K562 (cell line): ENCODE data around the gene PIK3C2B. TPM values are rescaled to one million over a fixed set of nuclear protein-coding genes. Genes with fewer than 3 reads are reported as not detected.
A peak's percentile ranks its signal among the peaks of the same experiment; 100 is the strongest.

ENCODE experiments used
- CCNT2 ChIP-seq: IDR thresholded peaks from 2 replicates; pipeline ENCODE4 v1.6.1; 2011; ENCODE audit warnings: borderline replicate concordance, low read depth, mild to moderate bottlenecking, moderate library complexity, mixed read lengths, low read length; ENCODE audit not compliant: insufficient read length; ENCODE audit errors: extremely low read depth
- CTCF ChIP-seq, 3 experiments: IDR thresholded peaks in 2 of 3; conservative IDR thresholded peaks in 1 of 3; 2 replicates each; pipeline ENCODE4 v1.5.1; 2011 to 2012; ENCODE audit warnings: low read length in 3 of 3, mild to moderate bottlenecking in 3 of 3, control low read depth in 2 of 3, improper control_type of control experiment in 1 of 3, inconsistent platforms in 1 of 3, low read depth in 1 of 3, mixed read lengths in 1 of 3, moderate library complexity in 1 of 3; ENCODE audit not compliant: insufficient read depth in 2 of 3
- ELF4 ChIP-seq: fragments of 450-650 bp; formaldehyde crosslinking; IDR thresholded peaks from 2 replicates; pipeline ENCODE4 v1.4.0; 2022; ENCODE audit warnings: missing genetic modification characterization
- ELK1 ChIP-seq: sonication (generic); formaldehyde crosslinking; IDR thresholded peaks from 2 replicates; pipeline ENCODE4 v1.8.1; 2022; ENCODE audit warnings: missing genetic modification reagents
- EP300 ChIP-seq: IDR thresholded peaks from 2 replicates; pipeline ENCODE4 v1.6.1; 2012; ENCODE audit warnings: low read length, improper control_type of control experiment
- ERF ChIP-seq: fragments of 450-650 bp; formaldehyde crosslinking; IDR thresholded peaks from 2 replicates; pipeline ENCODE4 v1.4.0; 2020; ENCODE audit warnings: mild to moderate bottlenecking, mixed read lengths
- HMG20A ChIP-seq: fragments of 450-650 bp; formaldehyde crosslinking; conservative IDR thresholded peaks from 2 replicates; pipeline ENCODE4 v1.4.0; 2020; ENCODE audit warnings: mild to moderate bottlenecking, mixed read lengths
- HOXB6 ChIP-seq: fragments of 250-450 bp; sonication (Bioruptor Pico); IDR thresholded peaks from 2 replicates; pipeline ENCODE4 v1.5.1; 2022; ENCODE audit warnings: mild to moderate bottlenecking, borderline replicate concordance
- JUNB ChIP-seq: fragments of 450-650 bp; formaldehyde crosslinking; conservative IDR thresholded peaks from 2 replicates; pipeline ENCODE4 v1.4.0; 2020; ENCODE audit warnings: mild to moderate bottlenecking
- KLF6 ChIP-seq: fragments of 250-450 bp; sonication (Bioruptor Pico); IDR thresholded peaks from 2 replicates; pipeline ENCODE4 v1.4.0; 2020; ENCODE audit warnings: mild to moderate bottlenecking, moderate library complexity, borderline replicate concordance
- MBD1 ChIP-seq: fragments of 250-450 bp; sonication (Bioruptor Pico); IDR thresholded peaks from 2 replicates; pipeline ENCODE4 v1.8.0; 2022; ENCODE audit warnings: inconsistent platforms
- MTA3 ChIP-seq: fragments of 450-650 bp; formaldehyde crosslinking; IDR thresholded peaks from 2 replicates; pipeline ENCODE4 v1.6.1; 2017; ENCODE audit warnings: mild to moderate bottlenecking, borderline replicate concordance
- NFIX ChIP-seq: fragments of 250-450 bp; sonication (Bioruptor Pico); IDR thresholded peaks from 2 replicates; pipeline ENCODE4 v1.4.0; 2020; ENCODE audit warnings: low read depth, mild to moderate bottlenecking, moderate library complexity
- NFRKB ChIP-seq: fragments of 450-650 bp; IDR thresholded peaks from 2 replicates; pipeline ENCODE4 v1.6.1; 2016; ENCODE audit warnings: low read depth
- SETDB1 ChIP-seq: IDR thresholded peaks from one replicate; pipeline ENCODE4 v1.6.1; 2012; ENCODE audit warnings: low read length, control low read depth, inconsistent platforms
- SLC30A9 ChIP-seq: fragments of 250-450 bp; sonication (Bioruptor Pico); IDR thresholded peaks from 2 replicates; pipeline ENCODE4 v1.8.0; 2022; ENCODE audit warnings: mild to moderate bottlenecking, moderate library complexity
- ZNF277 ChIP-seq: fragments of 250-450 bp; sonication (Bioruptor Pico); IDR thresholded peaks from 2 replicates; pipeline ENCODE4 v1.8.0; 2022; ENCODE audit warnings: inconsistent platforms, mild to moderate bottlenecking, moderate library complexity, borderline replicate concordance
- ZNF398 ChIP-seq: fragments of 250-450 bp; sonication (Bioruptor Pico); IDR thresholded peaks from 2 replicates; pipeline ENCODE4 v1.8.0; 2021; ENCODE audit warnings: moderate library complexity, mild to moderate bottlenecking, inconsistent platforms
- ZZZ3 ChIP-seq: fragments of 450-650 bp; IDR thresholded peaks from 2 replicates; pipeline ENCODE4 v1.6.1; 2016; ENCODE audit warnings: antibody characterized with exemption, mild to moderate bottlenecking, moderate library complexity
- polyA plus RNA-seq, 8 experiments: library from polyadenylated mRNA; depleted of rRNA in 4 of 8; stranded (reverse) in 5 of 8; unstranded in 3 of 8; fragments of >200 nt; fragmentation: Nextera tagmentation in 2 of 8; fragmentation: Illumina TruSeq in 1 of 8; extraction: Ambion mirVana in 2 of 8; extraction: Trizol in 1 of 8; gene quantifications; 2 replicates each; pipeline versions ENCODE4 v1.2.1 to v1.2.3, GENCODE V29; 2011 to 2014; ENCODE audit warnings: inconsistent platforms in 1 of 8, missing spikeins in 1 of 8
- total RNA-seq, 7 experiments: library from RNA; depleted of rRNA in 6 of 7; stranded (reverse); fragments of >200 nt in 6 of 7; fragmentation: Illumina TruSeq in 2 of 7; extraction: Trizol in 2 of 7; gene quantifications; 2 replicates each; pipeline versions ENCODE4 v1.2.1 to v1.2.3, GENCODE V29; 2011 to 2021; ENCODE audit warnings: low replicate concordance in 1 of 7

Gene PIK3C2B
- total and polyA plus RNA-seq, 9 of the 15 experiments (the other 6 are each of a cell fraction or from before 2014, with no cell fraction given) = 0.10 to 2.9 (median 0.72) TPM

- no peak for TF ChIP-seq CTCF (IDR thresholded peaks at IDR 0.05 in 2 of 3, conservative IDR thresholded peaks at IDR 0.05 in 1 of 3; ENCODE audit: insufficient read depth in 2 of 3, low read depth in 1 of 3, low read length in 3 of 3)
- no peak for TF ChIP-seq ZNF398 (CRISPR knock-in tag)
- TF ChIP-seq ZZZ3 = no peak
- no peak for TF ChIP-seq MTA3
- TF ChIP-seq ELF4 (CRISPR knock-in tag) = no peak
- no peak for TF ChIP-seq SETDB1
- TF ChIP-seq HMG20A (CRISPR knock-in tag) = no peak
- no peak; the same call in 1 of the 2 replicates for TF ChIP-seq KLF6
- TF ChIP-seq CCNT2 = no peak
- TF ChIP-seq ZNF277 (CRISPR knock-in tag) = no peak
- no peak for TF ChIP-seq JUNB
- TF ChIP-seq EP300 = peak; percentile 28; the same call in 1 of the 2 replicates
- no peak for TF ChIP-seq HOXB6
- no peak for TF ChIP-seq ELK1 (CRISPR knock-in tag)
- 0 out of 2 replicates have a peak, but pooled peaks have one; percentile 22 for TF ChIP-seq ERF
- no peak for TF ChIP-seq SLC30A9 (CRISPR knock-in tag)
- no peak for TF ChIP-seq NFRKB
- no peak for TF ChIP-seq NFIX (CRISPR knock-in tag)
- no peak for TF ChIP-seq MBD1 (CRISPR knock-in tag)
These were observed 28.8 kb downstream of the PIK3C2B start (continued) for GRCh38 chr1:204465546-204466415.
